ENCODE results near the gene TBX1. TPM values are rescaled to one million over a fixed set of nuclear protein-coding genes. Genes with fewer than 3 reads are reported as not detected.

The TBX1 gene
- total RNA-seq: not detected

DNA sequence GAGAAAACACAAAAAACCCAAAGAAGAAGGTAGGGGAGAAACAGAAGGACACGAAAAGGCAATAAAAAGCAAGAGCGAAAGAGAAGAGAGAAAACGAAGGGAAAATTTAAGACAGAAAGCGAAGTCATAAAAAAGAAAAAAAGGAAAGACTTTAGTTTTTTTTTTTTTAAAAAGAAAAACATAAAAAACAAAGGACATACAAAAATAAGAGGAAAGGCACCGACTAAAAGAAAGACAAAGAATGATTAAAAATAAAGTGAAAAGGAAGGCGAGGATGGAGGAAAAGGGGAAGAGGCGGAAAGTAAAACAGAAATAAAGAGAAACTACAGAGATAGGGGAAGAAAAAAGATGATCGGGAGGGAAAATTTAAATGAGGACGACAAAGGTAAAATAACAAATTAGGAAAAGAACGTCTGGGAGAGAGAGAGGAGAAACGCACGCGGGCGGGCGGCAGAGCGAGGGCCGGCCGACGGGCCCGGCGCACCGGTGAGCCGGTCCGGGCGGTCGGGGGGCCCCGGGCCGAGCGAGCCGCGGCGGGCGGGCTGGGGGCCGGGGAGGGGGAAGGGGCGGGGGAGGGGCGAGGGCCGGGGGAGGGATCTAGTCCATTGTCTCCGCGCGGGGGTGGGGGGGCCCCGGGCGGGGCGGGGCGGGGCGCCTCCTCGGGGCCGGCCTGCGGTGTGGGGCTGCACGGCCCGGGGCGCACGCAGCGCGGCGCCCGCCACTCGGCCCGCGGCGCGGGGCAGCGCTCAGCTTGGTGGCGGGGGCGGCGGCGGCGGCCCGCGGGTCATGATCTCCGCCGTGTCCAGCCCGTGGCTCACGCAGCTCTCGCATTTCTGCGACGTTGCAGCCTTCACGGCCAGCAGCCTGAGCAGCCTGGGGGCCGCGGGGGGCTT, at the start of gene TBX1:
TBX1 (plus strand) TSS at position 721 of the 893 bp plus-strand sequence; CDS start at position 787, 66 bp downstream.
- peak within 1 kb of the TSS; percentile 78 for H3K4me3 Mint-ChIP-seq
- peaks cover 26% of the 10 kb centered on the region for H3K4me1 Mint-ChIP-seq
- no peaks in the 10 kb centered on the region for H3K9me3 Mint-ChIP-seq
- no peaks in the 10 kb centered on the region for H3K36me3 Mint-ChIP-seq
- H3K27me3 Mint-ChIP-seq: peaks cover 81% of the 10 kb centered on the region
- H3K27ac Mint-ChIP-seq: no peak within 1 kb of the TSS
- DNase-seq: no peak

DNA sequence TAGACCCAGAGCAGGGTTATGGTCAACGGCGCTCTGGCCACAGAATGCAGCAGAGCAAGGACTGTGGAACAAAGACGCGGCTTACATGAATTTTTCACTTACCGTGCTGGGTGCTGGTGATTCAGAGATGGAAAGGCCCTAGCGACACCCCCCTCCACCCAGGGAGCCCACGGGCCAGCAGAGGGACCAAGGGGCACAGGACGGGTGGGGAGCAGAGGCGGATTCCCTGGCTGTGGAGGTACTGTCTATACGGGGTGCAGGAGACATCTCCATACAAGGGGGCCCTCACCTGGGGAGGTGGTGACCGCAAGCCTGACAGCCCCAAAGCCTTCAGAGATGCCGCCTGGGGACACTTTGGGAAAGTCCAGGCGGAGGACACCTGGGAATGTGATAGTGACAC, 47.3 kb upstream of the TBX1 start:
- H3K9me3 Mint-ChIP-seq: no peaks in the 10 kb centered on the region
- H3K36me3 Mint-ChIP-seq: no peaks in the 10 kb centered on the region
- DNase-seq: no peak
- H3K27ac Mint-ChIP-seq: no peak overlapping the region
- no peak overlapping the region for H3K4me3 Mint-ChIP-seq
- H3K4me1 Mint-ChIP-seq: peaks cover 3% of the 10 kb centered on the region
- peaks cover 17% of the 10 kb centered on the region for H3K27me3 Mint-ChIP-seq

DNA sequence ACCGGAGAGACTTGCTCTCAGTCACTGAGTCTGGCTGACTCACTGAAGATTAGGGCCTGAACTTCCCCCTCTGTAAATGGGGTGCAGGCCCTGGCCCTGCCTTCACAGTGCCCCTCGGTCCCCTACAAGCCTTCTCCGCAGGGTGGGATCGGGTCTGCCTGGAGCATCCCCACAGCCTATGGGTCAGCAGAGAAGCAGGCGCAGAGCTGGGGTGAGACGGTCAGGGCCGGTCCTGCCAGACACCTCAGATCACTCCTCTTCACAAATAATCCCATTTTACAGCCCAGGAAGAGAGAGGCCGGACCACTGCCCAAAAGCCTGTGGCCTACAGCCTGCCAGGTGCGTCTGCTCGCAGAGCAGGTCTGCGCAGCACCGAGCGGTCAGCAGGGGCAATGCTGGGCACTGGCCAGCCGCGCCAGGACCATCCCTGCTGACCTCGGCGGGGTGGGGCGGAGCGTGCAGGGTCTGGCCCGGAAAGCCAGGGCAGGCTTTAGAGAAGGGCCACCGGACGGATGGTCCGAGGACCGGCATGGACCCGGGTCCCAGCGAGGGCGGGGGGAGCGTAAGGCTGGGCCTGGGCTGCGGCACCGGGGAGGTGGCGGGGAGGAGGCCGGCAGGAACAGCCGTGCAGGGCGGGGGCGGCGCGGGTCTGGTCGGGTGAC, 46.8 kb upstream of the TBX1 start:
- Mint-ChIP-seq H3K4me1 (peaks cover 3% of the 10 kb centered on the region), H3K36me3 (no peaks in the 10 kb centered on the region), H3K9me3 (no peaks in the 10 kb centered on the region), H3K27ac (no peak overlapping the region), H3K4me3 (peak overlapping the region; percentile 37), H3K27me3 (peaks cover 17% of the 10 kb centered on the region)
- DNase-seq: no peak

DNA sequence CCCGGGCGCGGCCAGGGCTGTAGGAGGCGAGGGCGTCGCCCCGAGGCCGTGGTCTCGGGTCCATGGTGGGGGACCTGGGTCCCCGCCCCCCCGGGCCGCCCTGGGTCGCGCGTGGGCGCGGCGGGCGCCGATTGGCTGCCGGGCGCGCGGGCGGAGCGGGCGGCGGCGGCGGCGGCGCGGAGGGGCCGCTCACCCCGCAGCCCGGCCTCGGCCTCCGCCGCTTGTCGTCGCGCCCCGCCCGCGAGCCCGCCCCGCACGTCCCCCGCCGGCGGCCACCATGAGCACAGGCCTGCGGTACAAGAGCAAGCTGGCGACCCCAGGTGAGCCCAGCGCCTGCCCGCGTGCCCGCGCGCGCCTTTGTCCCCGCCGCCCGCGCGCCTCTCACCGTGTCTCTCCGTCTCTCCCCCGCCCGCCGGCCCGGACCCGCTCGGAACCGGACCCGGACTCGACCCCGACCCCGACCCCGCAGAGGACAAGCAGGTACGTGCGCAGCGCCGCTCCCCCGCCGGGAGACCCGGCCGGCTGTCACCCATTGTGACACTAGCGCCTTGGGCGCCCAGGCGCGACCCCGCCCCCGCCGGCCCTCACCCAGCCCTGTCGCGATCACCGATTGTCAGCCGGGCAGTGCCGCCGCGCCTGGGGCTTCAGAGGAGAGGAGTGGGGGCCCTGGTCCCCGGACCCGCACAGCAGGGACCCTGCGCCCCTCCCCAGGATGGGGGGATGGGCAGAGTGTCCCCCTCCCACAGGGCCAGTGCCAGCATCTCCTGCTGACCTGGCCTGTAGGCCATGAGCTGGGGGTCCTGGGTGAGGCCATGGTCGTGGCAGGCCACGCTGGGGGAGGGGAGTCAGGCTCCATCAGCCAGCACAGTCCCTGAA, 46.0 kb upstream of the TBX1 start, which contains the start of gene SEPTIN5:
SEPTIN5 (plus strand) TSS at position 192 of the 876 bp plus-strand sequence; CDS start at position 278, 86 bp downstream.
- peaks cover 21% of the 10 kb centered on the region for H3K27me3 Mint-ChIP-seq

DNA sequence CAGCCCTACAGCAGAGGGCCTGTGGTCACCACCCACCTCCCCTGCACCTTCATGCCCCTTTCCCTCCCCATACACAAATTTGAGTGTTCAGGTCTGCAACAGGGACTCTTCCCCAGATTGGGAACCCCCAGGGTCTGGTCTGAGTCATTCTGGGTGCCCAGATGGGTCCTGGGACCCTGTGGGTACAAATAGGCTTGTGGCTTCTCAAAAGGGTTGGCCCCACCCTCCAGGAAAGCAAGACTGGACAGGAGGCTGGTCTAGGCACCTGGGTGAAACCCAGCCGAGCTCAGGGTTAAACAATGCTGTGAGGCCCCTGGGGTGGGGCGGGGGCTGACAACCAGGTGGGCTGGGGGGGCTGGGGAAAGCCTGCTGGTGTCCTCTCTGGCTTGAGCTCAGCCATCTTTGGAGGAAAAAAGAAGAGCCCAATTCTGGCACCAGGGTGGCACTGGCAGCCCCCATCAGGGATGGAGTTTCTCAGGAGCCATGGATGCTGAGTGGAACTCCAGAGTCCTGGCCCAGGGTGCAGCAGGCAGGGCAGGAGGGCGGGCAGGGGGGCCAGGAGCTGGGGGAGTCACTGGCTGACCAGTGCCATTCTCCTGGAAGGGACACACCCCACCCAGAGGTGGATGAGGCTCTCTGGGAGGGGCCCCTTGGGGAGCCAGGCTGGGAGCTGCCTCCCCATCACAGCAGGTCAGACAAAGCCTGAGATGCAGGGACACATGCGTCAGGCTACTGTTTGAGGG, 45.2 kb upstream of the TBX1 start:
- Mint-ChIP-seq H3K27ac (no peak overlapping the region), H3K4me3 (peak overlapping the region; percentile 51), H3K36me3 (no peaks in the 10 kb centered on the region), H3K27me3 (peaks cover 26% of the 10 kb centered on the region), H3K4me1 (peaks cover 9% of the 10 kb centered on the region), H3K9me3 (no peaks in the 10 kb centered on the region)
- DNase-seq: no peak

More for the DNA sequence above, 46.0 kb upstream of the TBX1 start, which contains the start of gene SEPTIN5:
- no peak within 1 kb of the TSS for H3K27ac Mint-ChIP-seq
- DNase-seq: no peak
- H3K36me3 Mint-ChIP-seq: no peaks in the 10 kb centered on the region
- peak within 1 kb of the TSS; percentile 61 for H3K4me3 Mint-ChIP-seq
- no peaks in the 10 kb centered on the region for H3K9me3 Mint-ChIP-seq
- peaks cover 8% of the 10 kb centered on the region for H3K4me1 Mint-ChIP-seq

DNA sequence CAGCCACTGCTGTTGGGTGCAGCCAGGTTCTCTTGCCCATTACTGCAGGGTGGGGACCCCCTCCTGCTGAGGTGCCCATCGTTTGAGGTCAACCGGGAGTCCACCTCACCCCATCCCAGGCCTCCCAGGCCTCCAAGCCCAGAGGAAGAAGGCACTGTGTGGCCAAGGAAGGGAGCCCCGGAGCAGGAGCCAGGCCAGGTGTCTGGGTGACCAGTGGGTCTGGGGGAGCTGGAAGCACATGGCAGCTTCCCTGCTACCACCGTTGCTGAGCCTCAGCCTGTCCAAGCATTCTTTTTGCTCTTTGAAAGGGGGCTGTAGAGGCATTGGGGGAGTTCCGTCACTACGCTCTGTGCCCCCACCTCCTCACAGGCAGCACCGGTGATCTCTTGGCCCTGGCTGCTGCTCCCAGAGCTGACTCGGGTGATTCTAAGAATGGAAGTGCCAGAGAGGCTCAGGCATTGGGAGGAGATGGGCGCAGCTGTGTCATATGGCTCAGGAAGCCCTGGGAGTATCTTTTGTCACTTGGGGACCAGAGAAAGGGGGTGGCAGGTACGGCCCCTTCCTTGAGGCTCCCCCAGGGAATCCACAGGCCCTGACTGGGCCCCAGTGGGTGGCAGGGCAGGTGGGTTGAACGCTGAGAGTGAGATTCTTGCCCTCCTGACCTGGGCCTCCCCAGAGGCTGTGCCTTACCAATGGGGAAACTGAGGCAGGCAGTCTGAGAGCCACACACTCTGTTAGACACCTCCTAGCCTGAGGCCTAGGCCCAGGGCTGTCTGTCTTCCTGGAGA, 44.3 kb upstream of the TBX1 start:
- Mint-ChIP-seq H3K27me3 (peaks cover 35% of the 10 kb centered on the region), H3K4me3 (no peak overlapping the region), H3K9me3 (no peaks in the 10 kb centered on the region), H3K27ac (no peak overlapping the region), H3K4me1 (peaks cover 9% of the 10 kb centered on the region), H3K36me3 (no peaks in the 10 kb centered on the region)
- DNase-seq: no peak

DNA sequence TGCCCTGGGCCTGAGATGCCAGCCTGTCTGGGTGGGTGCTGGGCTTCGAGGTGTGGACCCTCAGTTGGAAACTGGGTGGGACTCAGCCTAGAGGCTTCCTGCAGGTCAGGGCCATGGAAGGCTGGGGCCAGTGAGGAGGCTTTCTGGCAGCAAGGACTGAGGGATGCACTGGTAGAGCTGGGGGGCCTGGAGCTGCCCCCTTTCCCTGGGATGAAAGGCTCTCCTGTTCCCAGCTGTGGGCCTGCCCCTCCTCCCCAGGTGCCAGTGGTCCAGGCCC, 43.8 kb upstream of the TBX1 start:
- H3K27ac Mint-ChIP-seq: no peak overlapping the region
- H3K4me1 Mint-ChIP-seq: peaks cover 9% of the 10 kb centered on the region
- no peak for DNase-seq
- H3K9me3 Mint-ChIP-seq: no peaks in the 10 kb centered on the region
- H3K36me3 Mint-ChIP-seq: no peaks in the 10 kb centered on the region
- H3K27me3 Mint-ChIP-seq: peaks cover 41% of the 10 kb centered on the region
- no peak overlapping the region for H3K4me3 Mint-ChIP-seq

DNA sequence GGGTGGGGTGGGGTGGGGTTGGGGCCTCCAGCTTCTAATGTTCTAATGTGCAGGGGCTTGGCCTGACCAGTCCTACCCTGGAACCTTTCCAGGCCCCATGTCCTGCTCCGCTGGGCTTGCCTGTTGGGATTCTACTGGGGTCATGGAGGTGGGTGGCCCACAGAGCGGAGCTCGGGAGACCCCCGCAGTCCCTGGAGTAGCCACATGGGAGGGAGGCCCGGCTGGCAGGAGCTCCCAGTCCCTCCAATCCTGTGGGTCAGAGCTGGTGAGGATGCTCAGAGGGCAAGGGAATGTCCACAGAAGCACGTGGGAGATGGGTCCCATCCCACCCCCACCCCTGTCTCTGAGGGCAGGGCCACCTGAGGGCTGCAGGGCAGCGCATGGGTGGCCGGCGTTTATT, 43.4 kb upstream of the TBX1 start:
- H3K27ac Mint-ChIP-seq: no peak overlapping the region
- no peak overlapping the region for H3K4me3 Mint-ChIP-seq
- H3K4me1 Mint-ChIP-seq: peaks cover 9% of the 10 kb centered on the region
- H3K36me3 Mint-ChIP-seq: no peaks in the 10 kb centered on the region
- DNase-seq: no peak
- no peaks in the 10 kb centered on the region for H3K9me3 Mint-ChIP-seq
- peaks cover 42% of the 10 kb centered on the region for H3K27me3 Mint-ChIP-seq

DNA sequence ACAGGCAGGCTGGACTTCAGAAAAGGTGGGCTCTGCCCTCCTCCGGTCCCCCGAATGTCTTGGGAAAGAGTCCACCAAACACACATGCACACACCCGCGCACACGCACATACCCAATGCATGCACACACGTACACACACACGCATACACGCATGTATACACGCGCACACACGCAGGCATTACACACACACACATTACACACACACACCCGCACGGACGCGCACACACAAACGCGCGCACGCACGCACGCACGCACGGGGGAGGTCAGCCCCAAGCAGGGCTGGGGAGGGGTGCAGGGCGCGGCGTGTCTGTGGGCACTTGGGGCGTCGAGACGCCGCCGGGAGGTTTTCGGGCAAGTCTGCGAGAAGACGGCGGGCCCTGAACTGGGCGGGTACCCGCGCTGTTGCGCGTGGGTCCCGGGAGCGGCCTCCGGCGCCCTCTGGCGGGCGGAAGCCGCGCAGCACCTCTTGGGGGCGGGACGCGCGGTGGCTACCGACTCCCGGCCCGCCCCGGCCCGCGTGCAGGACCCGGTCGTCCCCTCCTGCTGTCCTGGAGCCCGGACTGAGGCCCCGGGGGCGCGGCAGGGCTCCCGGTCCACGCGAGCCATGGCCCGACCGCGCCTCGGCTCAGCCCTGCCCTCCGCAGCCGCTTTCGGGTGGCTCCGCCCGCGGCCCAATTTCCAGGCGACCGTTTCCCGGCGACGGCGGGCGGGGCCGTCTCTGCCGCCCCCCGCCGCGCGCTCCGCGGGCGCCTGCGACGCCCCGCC, 42.7 kb upstream of the TBX1 start:
- peak; percentile 84 for DNase-seq
- Mint-ChIP-seq H3K27me3 (peaks cover 47% of the 10 kb centered on the region), H3K9me3 (no peaks in the 10 kb centered on the region), H3K4me3 (peak overlapping the region; percentile 68), H3K4me1 (peaks cover 9% of the 10 kb centered on the region), H3K36me3 (no peaks in the 10 kb centered on the region), H3K27ac (no peak overlapping the region)

DNA sequence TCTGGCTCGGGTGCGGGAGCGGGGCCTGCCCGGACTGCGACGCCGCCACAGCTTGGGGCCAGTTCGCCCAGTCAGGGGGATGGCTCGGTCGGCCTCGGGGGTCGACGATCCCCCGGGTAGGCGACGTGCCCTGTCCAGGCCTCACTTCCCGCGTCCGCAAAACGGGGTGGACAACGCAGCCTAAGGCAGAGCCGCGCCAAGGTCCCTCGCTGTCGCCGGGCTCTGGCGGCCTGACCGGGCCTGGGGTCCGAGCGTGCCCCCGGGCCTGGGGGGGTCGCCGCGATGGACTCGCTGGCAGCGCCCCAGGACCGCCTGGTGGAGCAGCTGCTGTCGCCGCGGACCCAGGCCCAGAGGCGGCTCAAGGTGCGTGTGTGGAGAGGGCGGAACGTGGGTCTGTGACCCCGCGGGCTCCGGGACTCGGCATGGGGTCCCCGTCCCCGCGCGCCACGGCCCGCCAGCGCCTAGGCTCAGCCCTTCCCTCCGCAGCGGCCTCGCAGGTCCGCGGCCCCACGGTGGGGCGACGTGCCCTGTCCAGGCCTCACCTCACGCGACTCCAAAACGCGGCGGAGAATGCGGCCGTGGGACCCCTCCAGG, 42.0 kb upstream of the TBX1 start:
- no peaks in the 10 kb centered on the region for H3K36me3 Mint-ChIP-seq
- no peak overlapping the region for H3K27ac Mint-ChIP-seq
- peaks cover 11% of the 10 kb centered on the region for H3K4me1 Mint-ChIP-seq
- no peaks in the 10 kb centered on the region for H3K9me3 Mint-ChIP-seq
- no peak for DNase-seq
- peaks cover 47% of the 10 kb centered on the region for H3K27me3 Mint-ChIP-seq
- no peak overlapping the region for H3K4me3 Mint-ChIP-seq

DNA sequence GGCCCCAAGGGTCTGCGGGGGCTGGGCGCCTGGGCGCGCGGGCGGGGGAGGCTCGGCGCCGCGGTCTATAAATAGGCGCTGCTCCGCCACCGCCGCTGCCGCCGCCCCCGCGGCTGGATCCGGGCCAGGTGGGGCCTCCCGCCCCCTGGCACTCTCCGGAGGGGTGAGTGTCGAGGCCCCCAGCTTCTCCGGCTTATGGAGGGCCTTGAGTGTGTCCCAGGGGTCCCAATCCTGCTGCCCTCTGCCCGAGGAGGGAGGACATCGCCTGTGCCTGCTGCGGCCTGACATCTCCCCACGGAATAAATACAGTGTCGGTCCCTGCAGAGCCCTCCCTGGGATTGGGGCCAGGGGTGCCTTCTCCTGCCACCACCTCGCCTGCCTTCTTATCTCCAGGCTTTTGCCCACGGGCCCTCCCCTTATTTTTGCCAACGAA, 41.5 kb upstream of the TBX1 start:
- H3K27ac Mint-ChIP-seq: peak overlapping the region; percentile 21
- peaks cover 11% of the 10 kb centered on the region for H3K4me1 Mint-ChIP-seq
- H3K9me3 Mint-ChIP-seq: no peaks in the 10 kb centered on the region
- DNase-seq: peak; percentile 42
- H3K27me3 Mint-ChIP-seq: peaks cover 44% of the 10 kb centered on the region
- H3K4me3 Mint-ChIP-seq: peak overlapping the region; percentile 47
- no peaks in the 10 kb centered on the region for H3K36me3 Mint-ChIP-seq

DNA sequence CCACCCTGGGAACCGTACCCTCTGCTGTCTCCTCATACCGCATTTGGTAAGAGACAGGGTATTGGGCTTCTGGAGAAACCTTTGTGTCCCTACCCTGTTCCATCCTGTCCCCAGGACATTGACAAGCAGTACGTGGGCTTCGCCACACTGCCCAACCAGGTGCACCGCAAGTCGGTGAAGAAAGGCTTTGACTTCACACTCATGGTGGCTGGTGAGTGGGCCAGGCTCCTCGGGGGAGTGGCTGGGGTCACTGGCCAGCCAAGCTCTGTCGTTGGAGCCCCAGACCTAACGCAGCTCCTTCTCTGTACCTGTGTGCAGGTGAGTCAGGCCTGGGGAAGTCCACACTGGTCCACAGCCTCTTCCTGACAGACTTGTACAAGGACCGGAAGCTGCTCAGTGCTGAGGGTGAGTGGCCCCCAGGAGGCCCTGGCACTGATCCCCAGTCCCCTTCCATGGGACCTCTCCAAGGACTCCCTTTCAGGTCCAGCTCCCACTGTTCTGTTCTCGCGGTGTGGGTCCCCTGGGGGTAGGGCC, 41.0 kb upstream of the TBX1 start:
- H3K4me3 Mint-ChIP-seq: peak overlapping the region; percentile 47
- DNase-seq: no peak
- peaks cover 11% of the 10 kb centered on the region for H3K4me1 Mint-ChIP-seq
- no peaks in the 10 kb centered on the region for H3K36me3 Mint-ChIP-seq
- peaks cover 46% of the 10 kb centered on the region for H3K27me3 Mint-ChIP-seq
- H3K9me3 Mint-ChIP-seq: no peaks in the 10 kb centered on the region
- peak overlapping the region; percentile 21 for H3K27ac Mint-ChIP-seq

Measured in activated naive CD8-positive, alpha-beta T cell treated with anti-CD3 and anti-CD28 coated beads for 36 hours (primary cell).